CD4-positive, CD25-positive, alpha-beta regulatory T cell (primary cell): Measurements from ENCODE around the gene NR1D2. TPM values are rescaled to one million over a fixed set of nuclear protein-coding genes. Genes with fewer than 3 reads are reported as not detected.

ENCODE experiments used
- ATAC-seq, 2 donors: fragments of 150-1000 bp; cut with Tn5 transposase; one replicate each; pipeline ENCODE4 v1.10.0; 2021; ENCODE audit warnings: low read depth in 2 of 2, moderate number of reproducible peaks in 2 of 2, moderate library complexity in 1 of 2
- DNase-seq, 3 donors: peaks; one replicate each; pipeline versions ENCODE4 v3.0.0 to v3.0.0-alpha.2; 2012 to 2022; ENCODE audit warnings: mixed read lengths in 1 of 3
- H3K27ac ChIP-seq: one replicate; pipeline ENCODE4 v1.7.0; 2013; ENCODE audit warnings: mild to moderate bottlenecking, low read length; ENCODE audit not compliant: insufficient read depth, poor library complexity, severe bottlenecking
- H3K27me3 ChIP-seq: one replicate; pipeline ENCODE4 v1.7.0; 2013; ENCODE audit warnings: low read length; ENCODE audit not compliant: control insufficient read depth, insufficient read depth
- H3K36me3 ChIP-seq: one replicate; pipeline ENCODE4 v1.7.0; 2013; ENCODE audit warnings: mild to moderate bottlenecking, low read length, moderate library complexity; ENCODE audit not compliant: control insufficient read depth, insufficient read depth
- H3K4me1 ChIP-seq: 2 replicates; pipeline ENCODE4 v1.7.0; 2013; ENCODE audit warnings: mild to moderate bottlenecking, low read length; ENCODE audit not compliant: insufficient read depth, control insufficient read depth, poor library complexity, severe bottlenecking
- H3K4me3 ChIP-seq: one replicate; pipeline ENCODE4 v1.7.0; 2013; ENCODE audit warnings: low read depth, mild to moderate bottlenecking, low read length, moderate library complexity
- H3K9me3 ChIP-seq, 2 experiments: 1 replicate in 1 of 2; 2 replicates in 1 of 2; pipeline ENCODE4 v1.7.0; 2013; ENCODE audit warnings: low read length in 2 of 2, mild to moderate bottlenecking in 1 of 2, moderate library complexity in 1 of 2; ENCODE audit not compliant: control insufficient read depth in 2 of 2
- H3K27ac Mint-ChIP-seq, 3 donors: one replicate each; pipeline ENCODE4 v1.8.0; 2020 to 2022; ENCODE audit warnings: mild to moderate bottlenecking in 3 of 3, mixed read lengths in 3 of 3, moderate library complexity in 2 of 3
- H3K27me3 Mint-ChIP-seq: one replicate; pipeline ENCODE4 v1.8.0; 2022; ENCODE audit warnings: mild to moderate bottlenecking, mixed read lengths
- H3K36me3 Mint-ChIP-seq: one replicate; pipeline ENCODE4 v1.8.0; 2020; ENCODE audit warnings: mixed read lengths
- H3K4me1 Mint-ChIP-seq, 4 donors: one replicate each; pipeline ENCODE4 v1.8.0; 2020 to 2022; ENCODE audit warnings: mixed read lengths in 4 of 4, mild to moderate bottlenecking in 1 of 4
- H3K4me3 Mint-ChIP-seq, 4 donors: one replicate each; pipeline ENCODE4 v1.8.0; 2020 to 2022; ENCODE audit warnings: mild to moderate bottlenecking in 4 of 4, mixed read lengths in 4 of 4, moderate library complexity in 3 of 4
- H3K9me3 Mint-ChIP-seq, 7 donors: one replicate each; pipeline ENCODE4 v1.8.0; 2020 to 2022; ENCODE audit warnings: mixed read lengths in 7 of 7, mild to moderate bottlenecking in 3 of 7, moderate library complexity in 2 of 7
- polyA plus RNA-seq, 4 donors: library from polyadenylated mRNA; unstranded; fragments of 300-500 nt; fragmentation: Illumina TruSeq; gene quantifications; one replicate each; pipeline ENCODE4 v1.2.3, GENCODE V29; 2021
- total RNA-seq: library from RNA; stranded (reverse); gene quantifications from one replicate; pipeline ENCODE4 v1.2.3, GENCODE V29; 2022

NR1D2 gene
- total and polyA plus RNA-seq, 5 donors from 2014 or later = 35.9 to 113 (median 44.2) TPM

DNA sequence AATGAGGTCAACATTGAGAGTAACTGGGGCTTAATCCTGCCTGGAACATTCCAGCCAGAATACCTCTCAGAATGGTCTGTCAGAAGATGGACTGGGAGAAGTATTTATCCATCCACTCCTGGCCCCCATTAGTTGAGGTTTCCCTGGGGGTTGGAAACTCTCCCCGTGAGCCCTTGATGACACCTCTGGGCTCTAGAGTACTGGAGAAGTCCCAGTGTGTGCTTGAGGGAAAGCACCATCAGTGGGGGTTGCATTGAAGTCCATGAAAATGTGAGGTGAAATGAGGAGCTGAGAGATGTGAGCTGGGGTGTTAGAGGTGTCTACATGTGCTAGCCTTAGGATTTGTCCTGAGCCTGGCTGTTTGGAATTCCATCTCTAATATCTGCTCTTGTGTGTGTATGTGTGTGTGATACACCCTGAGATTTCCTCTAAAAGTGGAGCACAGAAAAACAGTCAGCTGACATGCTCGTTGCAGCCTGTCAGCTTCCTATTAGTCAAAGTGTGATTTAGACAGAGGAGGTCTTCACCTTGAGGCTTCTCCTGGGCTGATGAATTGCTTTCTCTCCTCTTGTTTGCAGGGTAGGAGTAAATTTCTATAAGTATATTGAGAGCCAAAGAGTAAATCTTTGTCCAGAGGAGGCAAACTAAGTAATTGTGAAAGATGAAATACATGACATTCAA, 67.6 kb downstream of the NR1D2 start:
- ATAC-seq = no peak
- DNase-seq = no peak
- Mint-ChIP-seq H3K9me3 (peaks cover 0 to 4% (median 0%) of the 10 kb centered on the region in 7 donors), H3K36me3 (no peaks in the 10 kb centered on the region), H3K4me3 (no peak overlapping the region), H3K4me1 (no peaks in the 10 kb centered on the region), H3K27ac (no peak overlapping the region), H3K27me3 (peaks cover 4% of the 10 kb centered on the region)
- Histone ChIP-seq H3K27ac (no peak overlapping the region), H3K4me3 (no peak overlapping the region), H3K27me3 (no peaks in the 10 kb centered on the region), H3K4me1 (no peaks in the 10 kb centered on the region), H3K36me3 (no peaks in the 10 kb centered on the region), H3K9me3 (no peaks in the 10 kb centered on the region)

DNA sequence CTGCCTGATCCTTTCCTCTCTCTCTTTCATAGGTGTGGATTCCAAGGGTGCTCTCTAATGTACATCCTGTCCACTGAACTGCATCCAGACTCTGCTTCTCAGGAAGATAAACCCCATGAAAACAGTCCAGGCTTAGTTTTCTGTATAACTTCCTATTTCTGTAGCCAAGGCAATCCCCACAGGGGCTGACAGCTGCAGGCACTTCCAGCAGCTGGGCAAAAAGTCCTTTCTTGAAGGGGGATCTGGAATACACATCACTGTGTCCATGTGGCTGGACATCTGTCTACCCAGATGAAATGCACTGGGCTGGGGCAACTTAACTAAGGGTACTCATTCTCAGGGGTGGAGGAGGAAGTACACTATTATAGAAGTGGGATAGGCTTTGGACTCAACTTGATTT, 72.2 kb downstream of the NR1D2 start:
- Mint-ChIP-seq H3K36me3 (no peaks in the 10 kb centered on the region), H3K4me1 (no peaks in the 10 kb centered on the region), H3K27ac (no peak overlapping the region), H3K27me3 (peaks cover 1% of the 10 kb centered on the region), H3K9me3 (peaks cover 0 to under 1% (median 0%) of the 10 kb centered on the region in 7 donors), H3K4me3 (no peak overlapping the region)
- no peaks in the 10 kb centered on the region for H3K27me3 ChIP-seq
- H3K4me3 ChIP-seq = no peak overlapping the region
- no peaks in the 10 kb centered on the region for H3K9me3 ChIP-seq
- no peaks in the 10 kb centered on the region for H3K36me3 ChIP-seq
- DNase-seq (no peak), ATAC-seq (no peak)
- no peaks in the 10 kb centered on the region for H3K4me1 ChIP-seq
- H3K27ac ChIP-seq = no peak overlapping the region

DNA sequence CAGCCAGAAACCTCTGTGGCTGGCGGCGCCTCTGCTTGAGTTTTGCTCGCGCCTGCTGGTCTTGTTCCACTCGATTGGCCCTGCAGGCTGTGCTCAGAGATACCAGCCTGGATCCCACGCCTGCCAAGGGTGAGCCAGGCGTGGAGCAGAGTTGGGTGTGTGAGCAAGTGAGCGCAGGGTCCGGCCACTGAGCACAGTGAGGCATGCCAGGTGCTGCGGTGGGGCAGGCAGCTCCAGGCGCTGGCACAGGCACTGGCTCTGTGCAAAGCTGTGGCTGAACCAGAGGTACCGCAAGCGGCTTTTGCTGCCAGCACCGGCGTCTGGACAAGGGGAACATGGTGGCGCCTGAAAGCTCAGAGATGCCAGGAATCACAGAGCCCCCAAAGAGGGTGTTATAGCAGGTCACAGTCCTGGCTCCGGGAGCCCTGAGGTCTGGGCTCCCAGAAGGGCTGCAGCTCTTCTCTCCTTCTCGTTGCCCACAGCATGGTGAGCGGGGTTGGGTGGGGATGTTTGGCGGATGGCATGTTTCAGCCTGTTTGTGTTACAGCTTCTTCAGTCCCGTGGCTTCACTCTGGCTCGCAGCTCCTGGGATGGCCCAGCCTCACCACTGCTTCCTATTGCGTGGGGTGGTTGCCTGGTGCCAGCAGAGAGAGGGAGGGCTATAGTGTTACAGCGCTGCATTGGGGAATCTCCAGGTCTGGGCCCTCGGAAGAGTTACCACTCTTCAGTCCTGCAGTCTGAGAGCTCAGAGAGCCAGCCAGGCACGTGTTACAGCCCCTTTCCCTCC, 73.9 kb downstream of the NR1D2 start:
- no peaks in the 10 kb centered on the region for H3K4me1 ChIP-seq
- no peak overlapping the region for H3K27ac Mint-ChIP-seq
- H3K36me3 ChIP-seq = no peaks in the 10 kb centered on the region
- no peaks in the 10 kb centered on the region for H3K36me3 Mint-ChIP-seq
- no peaks in the 10 kb centered on the region for H3K9me3 ChIP-seq
- H3K27me3 Mint-ChIP-seq = peaks cover 4% of the 10 kb centered on the region
- no peak overlapping the region for H3K4me3 ChIP-seq
- H3K4me1 Mint-ChIP-seq = no peaks in the 10 kb centered on the region
- no peak for DNase-seq
- H3K27me3 ChIP-seq = no peaks in the 10 kb centered on the region
- no peaks in the 10 kb centered on the region for H3K9me3 Mint-ChIP-seq
- no peak overlapping the region for H3K4me3 Mint-ChIP-seq
- ATAC-seq = no peak
- no peak overlapping the region for H3K27ac ChIP-seq

DNA sequence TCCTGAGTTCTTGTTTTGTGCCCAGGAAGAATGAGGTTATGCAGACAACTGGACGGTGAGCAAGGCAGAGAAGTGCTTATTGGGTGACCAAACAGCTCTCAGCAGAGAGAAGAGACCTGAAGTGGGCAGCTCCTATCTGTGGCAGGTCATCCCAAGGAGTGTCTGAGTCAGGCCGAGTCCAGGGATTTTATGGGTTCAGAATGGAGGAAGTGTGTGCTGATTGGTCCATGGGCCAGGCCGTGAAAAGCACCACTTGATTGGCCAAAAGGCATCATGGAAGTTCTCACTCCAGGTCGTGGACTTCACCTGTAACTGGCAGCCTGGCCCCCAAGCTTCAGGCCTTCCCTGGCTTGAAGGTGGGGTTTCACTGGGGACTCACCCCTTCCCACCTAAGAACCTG, 74.5 kb downstream of the NR1D2 start:
- Histone ChIP-seq H3K9me3 (no peaks in the 10 kb centered on the region), H3K27me3 (no peaks in the 10 kb centered on the region), H3K4me1 (no peaks in the 10 kb centered on the region), H3K4me3 (no peak overlapping the region), H3K36me3 (no peaks in the 10 kb centered on the region), H3K27ac (no peak overlapping the region)
- DNase-seq (no peak), ATAC-seq (no peak)
- H3K27me3 Mint-ChIP-seq = peaks cover 7% of the 10 kb centered on the region
- H3K27ac Mint-ChIP-seq = no peak overlapping the region
- H3K4me3 Mint-ChIP-seq = no peak overlapping the region
- H3K4me1 Mint-ChIP-seq = no peaks in the 10 kb centered on the region
- H3K36me3 Mint-ChIP-seq = no peaks in the 10 kb centered on the region
- no peaks in the 10 kb centered on the region for H3K9me3 Mint-ChIP-seq

DNA sequence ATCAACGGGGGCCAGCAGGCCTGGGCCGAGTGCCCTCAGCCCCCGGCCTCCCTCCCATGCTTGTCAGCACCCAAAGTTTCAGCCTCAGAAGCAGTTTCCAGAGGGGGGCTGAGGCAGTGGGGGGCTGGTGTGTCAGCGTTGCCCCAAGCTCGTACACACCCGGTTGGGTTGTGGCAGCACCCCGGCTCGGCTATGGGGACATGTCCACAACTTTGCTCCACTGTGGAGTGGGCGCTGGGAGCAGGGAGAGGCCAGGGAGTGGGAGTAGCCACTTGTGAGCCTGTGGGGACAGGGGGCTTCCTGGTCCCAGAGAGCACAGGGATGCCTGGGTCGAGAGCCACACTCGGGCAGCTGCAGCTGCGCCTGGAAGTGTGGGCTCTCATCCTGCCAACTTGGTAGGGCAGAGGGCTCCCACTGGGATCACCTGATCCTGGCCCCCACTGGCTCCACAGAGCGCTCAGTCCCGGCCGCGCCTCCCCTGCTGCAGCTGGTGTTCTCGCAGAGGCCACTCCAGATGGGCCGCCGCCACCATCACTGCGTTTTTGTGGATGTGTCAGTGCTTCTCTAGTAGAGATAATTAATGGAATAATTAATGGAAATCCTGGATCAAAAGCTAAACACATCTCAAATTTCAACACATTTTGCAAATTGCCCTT, 75.1 kb downstream of the NR1D2 start:
- H3K36me3 Mint-ChIP-seq = no peaks in the 10 kb centered on the region
- H3K27me3 Mint-ChIP-seq = peaks cover 7% of the 10 kb centered on the region
- H3K27ac Mint-ChIP-seq = no peak overlapping the region
- no peak for DNase-seq
- no peak overlapping the region for H3K27ac ChIP-seq
- H3K9me3 ChIP-seq = no peaks in the 10 kb centered on the region
- ATAC-seq = no peak
- no peaks in the 10 kb centered on the region for H3K4me1 ChIP-seq
- H3K4me3 Mint-ChIP-seq = no peak overlapping the region
- no peaks in the 10 kb centered on the region for H3K36me3 ChIP-seq
- no peaks in the 10 kb centered on the region for H3K4me1 Mint-ChIP-seq
- no peaks in the 10 kb centered on the region for H3K9me3 Mint-ChIP-seq
- no peaks in the 10 kb centered on the region for H3K27me3 ChIP-seq
- H3K4me3 ChIP-seq = no peak overlapping the region

- Histone ChIP-seq H3K4me3 (no peak overlapping the region), H3K27me3 (no peaks in the 10 kb centered on the region), H3K9me3 (no peaks in the 10 kb centered on the region), H3K36me3 (no peaks in the 10 kb centered on the region), H3K27ac (no peak overlapping the region), H3K4me1 (no peaks in the 10 kb centered on the region)
- Mint-ChIP-seq H3K36me3 (no peaks in the 10 kb centered on the region), H3K4me1 (no peaks in the 10 kb centered on the region), H3K27me3 (peaks cover 7% of the 10 kb centered on the region), H3K9me3 (no peaks in the 10 kb centered on the region), H3K27ac (no peak overlapping the region), H3K4me3 (peak overlapping the region in 1 of 4 donors; percentile 52)
- ATAC-seq = no peak
- no peak for DNase-seq
Measured at GRCh38 chr3:24023197-24023596, 78.1 kb downstream of the NR1D2 start.

DNA sequence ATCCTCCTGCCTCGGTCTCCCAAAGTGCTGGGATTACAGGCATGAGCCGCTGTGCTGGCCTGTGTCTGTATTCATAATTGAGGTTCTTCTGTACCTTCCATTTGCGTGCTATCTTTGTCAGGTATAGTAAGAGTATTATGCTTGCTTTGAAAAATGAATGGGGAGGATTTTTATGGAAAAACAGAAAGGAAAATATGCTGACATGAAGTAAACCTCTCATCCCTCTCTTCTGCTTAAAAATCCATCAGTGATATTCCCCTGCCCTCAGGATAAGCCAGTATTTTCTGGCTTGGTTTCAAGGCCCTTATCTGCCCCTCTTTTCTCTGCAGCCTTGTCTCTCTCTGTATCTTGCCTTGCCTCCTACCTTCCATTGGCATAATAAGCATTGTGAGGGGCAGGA, 80.7 kb downstream of the NR1D2 start:
- Histone ChIP-seq H3K27me3 (peaks cover under 1% of the 10 kb centered on the region), H3K27ac (no peak overlapping the region), H3K4me1 (no peaks in the 10 kb centered on the region), H3K4me3 (no peak overlapping the region), H3K9me3 (no peaks in the 10 kb centered on the region), H3K36me3 (no peaks in the 10 kb centered on the region)
- no peak overlapping the region for H3K27ac Mint-ChIP-seq
- no peak for DNase-seq
- H3K4me3 Mint-ChIP-seq = no peak overlapping the region
- H3K27me3 Mint-ChIP-seq = peaks cover 7% of the 10 kb centered on the region
- no peaks in the 10 kb centered on the region for H3K36me3 Mint-ChIP-seq
- H3K9me3 Mint-ChIP-seq = no peaks in the 10 kb centered on the region
- ATAC-seq = no peak
- H3K4me1 Mint-ChIP-seq = no peaks in the 10 kb centered on the region
